Activated CD4-positive, alpha-beta T cell treated with anti-CD3 and anti-CD28 coated beads, Interleukin-2, amount 50 U/mL, for 16 hours (primary cell): Measurements from ENCODE around the gene RHBDD3.
A peak's percentile ranks its signal among the peaks of the same experiment; 100 is the strongest.

Experiments used
- DNase-seq: peaks from one replicate; pipeline ENCODE4 v3.0.0-alpha.2; 2020

Gene RHBDD3

GRCh38 chr22:29267858-29268510 lies at the start of gene RHBDD3, which contains the start of gene EWSR1:
RHBDD3 (minus strand) TSS chr22:29267981; CDS start chr22:29265626, 2,355 bp downstream.
EWSR1 (plus strand) TSS chr22:29268268; CDS start chr22:29268337, 69 bp downstream.
- DNase-seq = peak; percentile 96

DNA sequence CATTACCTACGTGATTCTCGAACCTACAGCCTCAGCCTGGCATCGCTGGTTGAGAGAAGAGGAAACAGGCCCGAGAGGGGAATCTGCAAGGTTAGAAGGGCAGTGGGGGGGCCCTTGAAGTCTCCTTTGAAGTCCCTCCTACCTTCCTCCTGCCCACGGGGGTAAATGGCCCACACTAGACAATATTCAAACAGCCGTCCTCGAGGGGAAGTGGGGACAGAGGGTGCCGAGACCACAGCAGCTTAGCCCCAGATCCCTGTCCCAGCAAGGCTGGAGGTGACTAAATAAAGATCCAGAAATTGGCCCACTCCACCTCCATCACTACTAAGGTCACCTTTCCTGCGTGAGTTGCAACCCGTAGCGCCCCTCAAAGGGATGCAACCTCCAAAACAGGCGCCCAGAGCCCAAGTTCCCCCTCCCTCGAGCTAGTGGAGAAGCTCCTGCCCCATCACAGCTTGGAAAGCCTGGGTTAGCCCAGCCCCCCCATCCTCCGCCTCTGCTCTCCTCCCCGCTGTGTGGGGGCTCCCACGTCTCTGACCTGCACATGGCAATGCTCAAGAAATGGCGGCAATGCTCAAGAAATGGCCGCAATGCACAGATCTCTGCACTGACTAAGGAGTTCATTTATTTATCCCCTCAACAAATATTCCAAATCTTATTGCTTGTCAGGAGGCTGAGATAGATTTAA lies 48.5 kb upstream of the RHBDD3 start:
- no peak for DNase-seq

DNA sequence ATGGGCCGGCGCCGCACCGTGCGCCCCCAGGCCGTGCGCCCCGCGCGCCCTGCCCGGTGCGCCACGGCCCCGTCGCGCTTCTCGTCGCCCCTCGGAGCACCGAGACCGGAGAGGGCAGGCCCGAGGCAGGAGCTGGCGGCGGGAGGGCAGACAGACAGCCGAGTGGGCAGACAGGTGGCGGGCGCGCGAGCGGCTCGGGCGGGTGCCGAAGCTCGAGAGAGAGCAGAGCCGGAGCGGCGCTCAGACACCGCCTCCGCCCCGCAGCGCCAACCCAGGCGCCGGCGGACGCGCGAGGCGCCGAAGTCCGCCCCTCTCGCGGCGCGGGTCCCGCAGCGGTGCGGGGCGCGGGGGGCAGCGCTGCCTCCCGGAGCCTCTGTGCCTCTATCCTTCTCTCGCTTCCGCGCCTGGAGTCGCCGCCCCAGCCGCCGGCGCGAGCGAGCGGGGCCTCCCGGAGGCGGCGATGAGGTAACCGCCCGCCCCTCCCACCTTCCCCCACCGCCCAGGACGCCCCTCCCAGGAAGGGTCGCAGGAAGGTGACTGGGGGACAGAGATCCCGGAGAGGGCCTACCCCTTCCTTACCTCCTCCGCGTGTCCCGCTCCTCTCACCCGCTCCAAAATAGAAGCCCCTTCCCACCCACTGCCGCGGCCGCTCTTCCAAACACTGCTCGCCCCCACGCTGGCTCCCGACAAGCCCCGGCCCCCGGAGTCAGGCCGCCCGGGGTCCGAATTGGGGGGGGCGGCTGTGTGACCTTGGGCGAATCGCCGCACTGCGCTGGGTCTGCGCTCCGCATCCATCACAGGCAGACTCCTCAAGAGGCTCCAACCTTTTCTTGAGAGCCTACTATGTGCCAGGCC lies 47.7 kb upstream of the RHBDD3 start, which contains the start of gene RASL10A:
RASL10A (minus strand) TSS at position 412 of the 855 bp plus-strand sequence. CDS start 451 bp downstream, outside the sequence.
- no peak for DNase-seq

DNA sequence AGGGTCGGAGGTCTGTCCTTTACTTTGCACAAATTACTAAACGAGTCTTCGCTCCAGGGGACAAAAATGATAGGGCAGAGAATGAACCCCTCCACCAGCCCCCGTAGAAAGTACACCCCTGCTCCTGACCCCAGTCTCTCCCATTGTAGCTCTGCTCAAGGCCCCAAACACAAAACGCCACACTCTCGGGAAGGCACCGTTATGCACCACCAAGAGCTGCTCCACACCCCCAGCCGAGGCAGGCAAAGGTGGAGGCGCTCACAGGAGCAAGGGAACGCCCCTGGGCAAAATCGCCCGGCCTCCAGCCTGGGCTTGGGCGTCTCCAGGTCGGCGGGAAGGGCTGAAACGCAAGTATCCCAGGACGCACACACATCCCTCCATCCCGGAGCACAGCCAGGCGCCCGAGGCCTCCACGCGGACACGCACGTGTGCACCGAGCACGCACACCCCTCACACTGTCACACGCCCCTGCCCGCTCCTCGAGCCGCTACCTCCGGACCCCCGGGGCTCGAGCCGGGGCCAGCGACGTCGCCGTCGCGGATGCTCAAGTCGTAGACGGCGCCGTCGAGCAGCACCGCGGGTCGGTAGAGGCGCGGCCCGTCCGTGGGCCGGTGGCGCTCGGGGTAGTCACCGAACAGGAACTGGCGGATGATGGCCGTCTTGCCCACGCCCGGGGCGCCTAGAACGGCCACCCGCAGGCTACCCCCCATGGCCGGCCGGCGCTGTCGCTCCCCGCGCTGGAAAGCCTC lies 46.9 kb upstream of the RHBDD3 start:
- DNase-seq = no peak

GRCh38 chr22:29313576-29314466 lies 46.0 kb upstream of the RHBDD3 start:
- no peak for DNase-seq

- peak; percentile 35 for DNase-seq
These were observed 45.4 kb upstream of the RHBDD3 start for GRCh38 chr22:29313126-29313575.

- no peak for DNase-seq
These were observed 44.7 kb upstream of the RHBDD3 start for GRCh38 chr22:29312218-29313125.

GRCh38 chr22:29311464-29312217 lies 43.9 kb upstream of the RHBDD3 start:
- no peak for DNase-seq

DNA sequence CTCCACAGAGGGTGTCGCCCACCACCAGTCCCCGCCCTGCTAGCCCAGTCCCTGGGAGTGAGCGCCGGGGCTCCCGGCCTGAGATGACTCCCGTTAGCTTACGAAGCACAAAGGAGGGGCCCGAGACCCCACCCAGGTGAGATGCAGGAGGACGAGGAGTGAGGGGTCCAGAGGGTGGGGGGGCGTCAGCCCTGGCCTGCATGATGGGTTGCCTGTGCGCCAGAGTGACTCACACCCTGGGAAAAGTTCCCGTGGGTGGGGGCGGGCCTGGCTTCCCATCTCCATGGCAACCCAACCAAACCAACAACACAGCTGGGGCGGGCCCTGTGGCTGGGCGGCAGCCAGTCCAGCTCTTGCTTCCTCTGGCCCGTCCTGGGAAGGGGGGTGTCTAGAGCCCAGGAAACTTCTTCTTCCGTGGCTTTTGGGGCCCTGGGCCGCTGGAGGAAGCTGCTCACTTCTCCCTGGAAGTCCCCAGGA lies 43.1 kb upstream of the RHBDD3 start:
- DNase-seq = peak; percentile 71

DNA sequence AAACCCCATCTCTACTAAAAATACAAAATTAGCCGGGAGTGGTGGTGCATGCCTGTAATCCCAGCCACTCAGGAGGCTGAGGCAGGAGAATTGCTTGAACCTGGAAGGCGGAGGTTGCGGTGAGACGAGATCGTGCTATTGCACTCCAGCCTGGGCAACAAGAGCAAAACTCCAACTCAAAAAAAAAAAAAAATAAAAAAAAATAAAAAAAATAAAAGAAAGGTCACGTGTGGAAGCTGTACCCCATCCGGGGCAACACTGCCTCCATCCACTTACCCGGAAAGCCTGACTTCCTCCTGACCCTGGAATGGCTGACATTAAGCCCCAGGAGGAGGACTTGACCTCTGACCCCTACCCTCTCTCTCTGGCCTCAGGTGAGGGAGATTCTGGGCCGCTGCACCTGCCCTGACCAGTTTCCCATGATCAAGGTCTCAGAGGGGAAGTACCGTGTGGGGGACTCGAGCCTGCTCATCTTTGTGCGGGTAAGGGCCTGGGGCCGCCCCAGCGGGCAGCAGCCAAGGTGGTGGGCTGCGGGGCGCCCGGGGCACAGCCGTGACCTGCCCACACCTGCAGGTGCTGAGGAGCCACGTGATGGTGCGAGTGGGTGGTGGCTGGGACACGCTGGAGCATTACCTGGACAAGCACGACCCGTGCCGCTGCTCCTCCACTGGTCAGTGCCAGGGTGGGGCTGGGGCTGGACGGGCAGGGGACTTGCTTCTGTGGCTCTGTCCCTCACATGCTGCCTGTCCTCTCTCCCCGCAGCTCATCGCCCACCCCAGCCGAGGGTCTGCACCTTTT lies 42.5 kb upstream of the RHBDD3 start:
- DNase-seq = no peak

DNA sequence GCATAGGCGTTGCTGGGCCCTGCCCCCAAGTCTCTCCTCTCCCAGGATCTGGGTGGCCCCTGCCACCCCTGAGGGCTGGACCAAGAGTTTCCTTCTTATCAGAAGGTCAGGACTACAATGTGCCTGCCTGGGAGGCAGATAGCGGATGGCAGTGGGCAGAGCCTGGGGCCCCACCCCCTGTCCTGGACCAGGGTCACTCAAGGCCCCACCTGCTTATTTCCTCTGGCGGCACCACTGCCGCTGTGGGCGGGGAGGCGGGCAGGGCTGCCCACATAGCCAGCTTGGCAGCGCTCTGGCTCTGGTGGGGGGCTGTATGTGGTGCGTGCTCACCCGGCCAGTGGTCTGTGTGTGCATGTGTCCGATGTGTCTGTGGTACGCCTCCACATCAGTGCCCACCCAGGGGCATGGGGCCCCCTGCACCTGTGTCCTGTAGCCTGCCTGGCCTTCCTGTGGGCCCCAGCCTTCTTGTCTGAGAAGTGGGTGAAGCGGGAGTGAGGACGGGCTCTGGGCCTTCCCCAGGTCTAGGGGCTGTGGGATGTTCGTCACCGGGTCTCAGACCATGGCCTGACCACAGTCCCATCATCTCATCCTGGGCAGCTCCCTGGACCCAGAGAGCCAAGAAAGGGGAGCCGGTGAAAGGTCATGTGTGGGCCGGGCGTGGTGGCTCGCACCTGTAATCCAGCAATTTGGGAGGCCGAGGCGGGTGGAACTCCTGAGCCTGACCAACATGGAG lies 41.7 kb upstream of the RHBDD3 start:
- no peak for DNase-seq

- DNase-seq = peak; percentile 44
These were observed 41.0 kb upstream of the RHBDD3 start for GRCh38 chr22:29308791-29309262.

- no peak for DNase-seq
These were observed 40.5 kb upstream of the RHBDD3 start for GRCh38 chr22:29308148-29308790.

DNA sequence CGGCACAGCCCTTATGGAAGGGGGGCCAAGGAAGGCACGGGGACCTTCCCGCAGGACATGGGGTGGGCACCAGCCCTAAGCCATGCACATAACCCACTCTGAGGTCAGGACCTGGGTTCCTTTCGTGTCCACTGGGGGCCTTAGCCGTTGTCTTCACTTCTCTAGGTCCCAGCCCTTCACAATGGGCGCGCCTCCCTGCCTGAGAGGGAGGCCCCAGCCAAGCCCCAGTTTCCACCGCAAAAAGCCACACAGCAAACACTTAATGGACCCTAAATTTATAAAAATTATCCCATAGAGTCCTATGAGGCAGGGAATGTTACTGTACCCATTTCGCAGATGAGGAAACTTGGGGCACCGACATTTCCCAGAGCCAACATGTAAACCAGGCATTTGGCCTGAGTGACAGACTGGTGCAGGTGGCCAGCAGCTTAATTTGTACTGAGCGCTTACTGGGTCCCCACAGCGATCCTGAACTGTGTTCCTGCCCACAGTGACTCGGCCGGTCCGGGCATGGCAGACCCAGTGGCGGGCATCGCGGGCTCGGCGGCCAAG lies 39.9 kb upstream of the RHBDD3 start:
- DNase-seq = no peak

DNA sequence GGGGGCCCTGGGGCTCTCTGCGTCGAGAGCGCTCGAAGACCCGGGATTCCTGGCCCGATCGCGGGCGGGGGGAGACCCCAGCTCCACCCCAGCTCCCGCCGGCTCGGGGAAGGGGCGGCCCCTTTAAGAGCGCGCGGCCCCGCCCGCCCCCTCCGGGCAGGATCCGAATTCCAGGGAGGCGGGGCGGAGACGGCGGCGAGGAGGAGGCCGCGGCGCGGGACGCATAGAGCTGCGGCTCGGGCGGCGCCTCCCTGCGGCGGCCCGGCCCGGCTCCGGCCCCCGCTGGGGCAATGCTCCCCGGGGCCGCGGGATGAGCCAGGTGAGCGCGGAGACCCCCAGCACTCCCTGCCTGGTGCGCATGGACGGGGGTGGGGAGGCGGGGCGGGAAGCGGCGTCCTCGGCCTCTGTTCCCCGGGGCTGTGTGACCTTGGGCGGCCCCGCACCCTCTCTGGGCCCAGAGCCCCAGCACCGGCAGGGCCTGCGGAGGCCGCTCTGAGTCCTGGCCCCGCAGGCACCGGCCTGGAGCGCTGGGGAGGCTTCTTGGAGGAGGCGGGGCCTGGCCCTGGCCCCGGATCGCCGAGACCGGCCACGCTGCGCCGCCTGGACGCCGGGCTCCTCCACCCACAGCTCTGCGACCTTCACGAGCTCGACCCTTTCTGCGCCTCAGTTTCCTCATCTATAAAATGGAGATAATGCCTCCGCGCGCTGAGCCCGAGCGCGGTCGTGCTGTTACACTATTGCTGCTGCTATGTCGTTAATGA lies 39.2 kb upstream of the RHBDD3 start:
- DNase-seq = no peak
